Measurements from ENCODE around the gene DNAI2.

DNA sequence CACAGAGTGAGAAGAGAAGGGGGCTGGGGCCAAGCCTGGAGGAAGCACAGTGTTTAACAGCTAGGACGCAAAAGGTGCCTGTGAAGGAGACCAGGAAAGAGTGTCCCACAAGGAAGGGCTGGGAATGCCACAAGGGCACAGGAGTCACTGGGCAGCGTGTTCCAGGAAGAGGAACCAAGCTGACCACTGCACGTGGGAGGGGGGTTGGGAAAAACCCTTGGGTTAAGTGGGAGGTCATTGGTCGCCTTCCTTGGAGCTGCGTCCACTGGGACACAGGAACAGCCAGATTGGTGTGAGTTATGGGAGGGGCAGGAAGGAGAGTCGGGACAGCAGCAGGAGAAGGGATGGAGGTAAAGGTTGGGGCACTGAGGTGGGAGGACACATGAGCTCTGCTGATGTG is 47.8 kb upstream of the DNAI2 start:
- TF ChIP-seq POLR2A (IDR thresholded peaks at IDR 0.05) = no peak
- TF ChIP-seq CTCF (IDR thresholded peaks at IDR 0.05) = no peak

Measured in testis (tissue), 2 donors.